ENCODE measurements around the gene POU2AF1. TPM values are rescaled to one million over a fixed set of nuclear protein-coding genes. Genes with fewer than 3 reads are reported as not detected.

Gene POU2AF1
- total and polyA plus RNA-seq, 2 donors from 2014 or later = 0.95 to 18.5 TPM

DNA sequence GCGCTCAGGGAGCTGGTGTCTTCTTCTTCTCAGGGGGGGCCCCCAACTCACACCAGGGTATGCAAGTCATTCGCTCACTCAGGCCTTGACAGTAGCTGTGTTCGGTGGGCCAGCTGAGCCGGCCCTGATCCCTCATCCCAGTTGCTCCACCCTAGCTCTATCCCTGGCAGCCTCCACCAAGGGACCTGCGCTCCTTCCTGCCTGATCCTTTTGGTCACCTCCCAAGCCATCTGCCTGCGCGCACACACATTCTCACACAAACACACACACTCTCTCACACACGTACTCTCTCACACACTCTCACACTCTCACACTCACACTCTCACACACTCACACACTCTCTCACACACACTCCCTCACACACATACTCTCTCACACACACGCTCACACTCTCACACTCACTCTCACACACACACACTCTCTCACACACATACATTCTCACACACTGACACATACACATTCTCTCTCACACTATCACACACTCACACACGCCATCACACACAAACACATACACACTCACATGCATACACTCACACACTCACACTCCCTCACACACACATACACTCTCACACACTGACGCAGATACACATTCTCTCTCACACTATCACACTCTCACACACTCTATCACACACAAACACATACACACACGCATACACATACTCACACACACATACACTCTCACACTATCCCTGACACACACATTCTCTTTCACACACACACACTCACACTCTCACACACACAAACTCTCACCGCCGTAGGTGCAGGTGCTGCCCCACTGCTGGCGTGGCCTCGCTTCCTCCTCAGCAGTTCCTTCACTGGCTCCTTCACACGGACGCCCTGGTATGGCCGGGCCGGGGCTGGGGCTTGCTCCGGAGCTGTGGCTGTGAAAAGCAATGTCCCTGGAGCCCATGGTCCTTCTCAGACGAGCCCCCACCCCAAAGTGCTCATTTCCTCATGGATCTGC, 20.8 kb downstream of the POU2AF1 start:
- TF ChIP-seq, protein P1, sequence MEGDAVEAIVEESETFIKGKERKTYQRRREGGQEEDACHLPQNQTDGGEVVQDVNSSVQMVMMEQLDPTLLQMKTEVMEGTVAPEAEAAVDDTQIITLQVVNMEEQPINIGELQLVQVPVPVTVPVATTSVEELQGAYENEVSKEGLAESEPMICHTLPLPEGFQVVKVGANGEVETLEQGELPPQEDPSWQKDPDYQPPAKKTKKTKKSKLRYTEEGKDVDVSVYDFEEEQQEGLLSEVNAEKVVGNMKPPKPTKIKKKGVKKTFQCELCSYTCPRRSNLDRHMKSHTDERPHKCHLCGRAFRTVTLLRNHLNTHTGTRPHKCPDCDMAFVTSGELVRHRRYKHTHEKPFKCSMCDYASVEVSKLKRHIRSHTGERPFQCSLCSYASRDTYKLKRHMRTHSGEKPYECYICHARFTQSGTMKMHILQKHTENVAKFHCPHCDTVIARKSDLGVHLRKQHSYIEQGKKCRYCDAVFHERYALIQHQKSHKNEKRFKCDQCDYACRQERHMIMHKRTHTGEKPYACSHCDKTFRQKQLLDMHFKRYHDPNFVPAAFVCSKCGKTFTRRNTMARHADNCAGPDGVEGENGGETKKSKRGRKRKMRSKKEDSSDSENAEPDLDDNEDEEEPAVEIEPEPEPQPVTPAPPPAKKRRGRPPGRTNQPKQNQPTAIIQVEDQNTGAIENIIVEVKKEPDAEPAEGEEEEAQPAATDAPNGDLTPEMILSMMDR (IDR thresholded peaks at IDR 0.05; ENCODE audit: borderline replicate concordance, extremely low read depth, insufficient read depth) = no peak
- Histone ChIP-seq H3K4me1 (ENCODE audit: control insufficient read depth in 2 of 3, insufficient read depth in 2 of 3, low read depth in 1 of 3, low read length in 3 of 3) (peaks cover 0 to 5% (median 3%) of the 10 kb centered on the region in 3 donors), H3K27ac (ENCODE audit: low read depth in 2 of 2, low read length in 2 of 2) (no peak overlapping the region), H3K4me3 (ENCODE audit: low read length in 3 of 3) (no peak overlapping the region), H3K36me3 (ENCODE audit: control insufficient read depth in 2 of 3, insufficient read depth in 3 of 3, low read length in 3 of 3) (no peaks in the 10 kb centered on the region), H3K9me3 (ENCODE audit: control insufficient read depth in 2 of 3, insufficient read depth in 1 of 3, low read length in 3 of 3) (no peaks in the 10 kb centered on the region), H3K27me3 (ENCODE audit: control insufficient read depth, insufficient read depth, low read length) (no peaks in the 10 kb centered on the region), H3K9ac (ENCODE audit: low read length in 3 of 3) (no peak overlapping the region)
- DNase-seq (peak in 1 of 5 donors; percentile 72), FAIRE-seq (no peak)
- intact Hi-C loops (cut with DNase I) = no loop called here

DNA sequence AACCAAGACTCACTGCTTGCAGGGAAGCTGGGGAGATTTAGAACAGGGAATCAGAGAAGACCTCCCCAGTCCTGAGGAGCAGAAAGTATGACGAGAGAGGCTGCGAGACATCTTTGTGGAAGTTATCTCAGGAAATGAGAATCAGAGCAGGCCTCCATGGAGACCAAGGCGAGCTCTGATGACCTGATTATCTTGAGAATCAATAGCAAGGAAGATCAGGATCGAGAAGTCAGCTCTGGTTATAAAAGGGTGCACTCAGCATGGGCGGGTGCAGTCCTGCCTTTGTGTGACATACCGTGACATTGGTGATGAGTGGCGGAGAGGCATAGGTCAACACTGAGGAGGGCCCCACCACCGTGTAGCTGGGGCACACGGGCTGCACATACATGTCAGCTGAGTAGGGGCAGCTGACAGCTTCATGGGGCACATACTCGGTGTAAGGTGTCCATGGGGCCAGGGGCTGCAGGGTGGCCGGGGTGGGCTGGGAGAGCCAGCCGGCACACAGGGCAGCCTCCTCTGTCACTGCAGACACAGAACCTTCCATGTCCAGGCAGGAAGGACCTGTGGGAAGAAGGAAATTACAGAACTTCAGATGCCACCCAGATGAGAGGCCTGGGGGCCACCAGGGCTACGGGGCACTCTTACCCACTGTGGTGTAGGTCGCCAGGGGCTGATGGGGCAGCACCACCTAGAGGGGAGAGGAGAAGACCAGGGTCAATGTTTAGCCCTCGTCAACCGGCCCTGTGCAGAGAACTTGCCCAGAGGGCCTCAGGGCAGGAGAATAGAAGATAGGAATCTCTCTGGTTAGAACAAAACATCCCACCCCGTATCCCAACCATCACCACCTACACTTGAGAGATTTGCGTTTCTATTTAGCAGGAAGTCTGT, 21.7 kb downstream of the POU2AF1 start:
- Histone ChIP-seq H3K27me3 (ENCODE audit: control insufficient read depth, insufficient read depth, low read length) (no peaks in the 10 kb centered on the region), H3K36me3 (ENCODE audit: control insufficient read depth in 2 of 3, insufficient read depth in 3 of 3, low read length in 3 of 3) (no peaks in the 10 kb centered on the region), H3K9ac (ENCODE audit: low read length in 3 of 3) (no peak overlapping the region), H3K27ac (ENCODE audit: low read depth in 2 of 2, low read length in 2 of 2) (no peak overlapping the region), H3K4me3 (ENCODE audit: low read length in 3 of 3) (no peak overlapping the region), H3K4me1 (ENCODE audit: control insufficient read depth in 2 of 3, insufficient read depth in 2 of 3, low read depth in 1 of 3, low read length in 3 of 3) (peaks cover 0 to 3% (median 0%) of the 10 kb centered on the region in 3 donors), H3K9me3 (ENCODE audit: control insufficient read depth in 2 of 3, insufficient read depth in 1 of 3, low read length in 3 of 3) (no peaks in the 10 kb centered on the region)
- intact Hi-C loops (cut with DNase I) = no loop called here
- TF ChIP-seq, protein P1 (IDR thresholded peaks at IDR 0.05; ENCODE audit: borderline replicate concordance, extremely low read depth, insufficient read depth) = no peak
- DNase-seq (no peak), FAIRE-seq (no peak)

DNA sequence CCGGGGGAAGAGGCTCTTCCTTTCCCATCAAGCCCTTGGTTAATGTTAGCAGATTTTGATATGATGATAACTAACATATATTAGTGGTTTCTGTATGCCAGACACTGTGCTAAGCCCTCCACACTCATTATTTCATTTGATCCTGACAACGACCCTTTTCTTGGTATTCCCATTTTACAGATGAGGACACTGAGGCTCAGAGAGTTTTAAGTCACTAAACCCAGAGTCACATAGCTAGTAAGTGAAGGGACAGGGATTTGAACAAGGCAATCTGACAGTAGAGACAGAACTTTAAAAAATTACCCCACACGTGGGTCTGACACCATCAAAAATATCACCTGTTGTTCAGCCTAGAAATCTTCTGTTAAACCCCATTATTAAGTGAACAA, 22.4 kb downstream of the POU2AF1 start:
- TF ChIP-seq, protein P1 (IDR thresholded peaks at IDR 0.05; ENCODE audit: borderline replicate concordance, extremely low read depth, insufficient read depth) = no peak
- FAIRE-seq (no peak), DNase-seq (no peak)
- intact Hi-C loops (cut with DNase I) = no loop called here
- H3K27ac ChIP-seq (ENCODE audit: low read depth in 2 of 2, low read length in 2 of 2) = no peak overlapping the region
- H3K4me1 ChIP-seq (ENCODE audit: control insufficient read depth in 2 of 3, insufficient read depth in 2 of 3, low read depth in 1 of 3, low read length in 3 of 3) = peaks cover 0 to 3% (median 0%) of the 10 kb centered on the region in 3 donors
- H3K4me3 ChIP-seq (ENCODE audit: low read length in 3 of 3) = no peak overlapping the region
- H3K27me3 ChIP-seq (ENCODE audit: control insufficient read depth, insufficient read depth, low read length) = no peaks in the 10 kb centered on the region
- H3K9ac ChIP-seq (ENCODE audit: low read length in 3 of 3) = no peak overlapping the region
- no peaks in the 10 kb centered on the region for H3K36me3 ChIP-seq (ENCODE audit: control insufficient read depth in 2 of 3, insufficient read depth in 3 of 3, low read length in 3 of 3)
- H3K9me3 ChIP-seq (ENCODE audit: control insufficient read depth in 2 of 3, insufficient read depth in 1 of 3, low read length in 3 of 3) = no peaks in the 10 kb centered on the region

Data from kidney (tissue), 14 donors.